NB4 (cell line): ENCODE data around the gene MBNL3.

Experiments used
- DNase-seq: peaks from one replicate; pipeline ENCODE4 v3.0.0; 2010; ENCODE audit warnings: low read depth
- H3K4me3 ChIP-seq: one replicate; pipeline ENCODE4 v1.5.1; 2011; ENCODE audit warnings: mild to moderate bottlenecking, low read depth, low read length, moderate library complexity
- MYC ChIP-seq: IDR thresholded peaks from 2 replicates; pipeline ENCODE4 v1.6.1; 2011; ENCODE audit warnings: low read depth, low read length
- POLR2A ChIP-seq: IDR thresholded peaks from 2 replicates; pipeline ENCODE4 v1.6.1; 2011; ENCODE audit warnings: mild to moderate bottlenecking; ENCODE audit not compliant: insufficient read length; ENCODE audit errors: extremely low read depth
- TF ChIP-seq, protein P1 (sequence below): IDR thresholded peaks from 2 replicates; pipeline ENCODE4 v1.6.1; 2011; ENCODE audit warnings: low read depth, low read length
- TF ChIP-seq, protein P2 (sequence below): IDR thresholded peaks from one replicate; pipeline ENCODE4 v1.5.1; 2012; ENCODE audit warnings: low read depth, low read length

Gene MBNL3

DNA sequence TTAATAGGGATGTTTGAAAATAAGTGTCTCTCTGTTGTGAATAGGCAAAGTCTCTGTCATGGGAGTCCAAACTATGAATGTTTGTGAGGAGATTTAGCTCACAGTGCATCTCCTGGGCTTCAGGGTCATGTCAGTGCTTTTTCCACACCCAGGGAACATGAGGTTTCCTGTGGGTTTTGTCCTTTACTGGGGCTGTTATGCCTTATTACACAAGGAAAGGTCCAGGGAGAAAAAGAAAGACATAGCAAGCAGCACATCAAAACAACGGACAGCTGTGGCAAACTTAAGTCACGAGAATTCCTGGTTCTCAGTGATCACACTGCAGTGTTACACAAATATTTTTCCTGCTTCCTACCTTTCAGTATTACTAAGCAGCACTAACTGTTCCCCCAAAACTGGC is 99.4 kb downstream of the MBNL3 start:
- TF ChIP-seq, protein P1, sequence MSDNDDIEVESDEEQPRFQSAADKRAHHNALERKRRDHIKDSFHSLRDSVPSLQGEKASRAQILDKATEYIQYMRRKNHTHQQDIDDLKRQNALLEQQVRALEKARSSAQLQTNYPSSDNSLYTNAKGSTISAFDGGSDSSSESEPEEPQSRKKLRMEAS = no peak
- TF ChIP-seq POLR2A (no peak), MYC (no peak)
- TF ChIP-seq, protein P2, sequence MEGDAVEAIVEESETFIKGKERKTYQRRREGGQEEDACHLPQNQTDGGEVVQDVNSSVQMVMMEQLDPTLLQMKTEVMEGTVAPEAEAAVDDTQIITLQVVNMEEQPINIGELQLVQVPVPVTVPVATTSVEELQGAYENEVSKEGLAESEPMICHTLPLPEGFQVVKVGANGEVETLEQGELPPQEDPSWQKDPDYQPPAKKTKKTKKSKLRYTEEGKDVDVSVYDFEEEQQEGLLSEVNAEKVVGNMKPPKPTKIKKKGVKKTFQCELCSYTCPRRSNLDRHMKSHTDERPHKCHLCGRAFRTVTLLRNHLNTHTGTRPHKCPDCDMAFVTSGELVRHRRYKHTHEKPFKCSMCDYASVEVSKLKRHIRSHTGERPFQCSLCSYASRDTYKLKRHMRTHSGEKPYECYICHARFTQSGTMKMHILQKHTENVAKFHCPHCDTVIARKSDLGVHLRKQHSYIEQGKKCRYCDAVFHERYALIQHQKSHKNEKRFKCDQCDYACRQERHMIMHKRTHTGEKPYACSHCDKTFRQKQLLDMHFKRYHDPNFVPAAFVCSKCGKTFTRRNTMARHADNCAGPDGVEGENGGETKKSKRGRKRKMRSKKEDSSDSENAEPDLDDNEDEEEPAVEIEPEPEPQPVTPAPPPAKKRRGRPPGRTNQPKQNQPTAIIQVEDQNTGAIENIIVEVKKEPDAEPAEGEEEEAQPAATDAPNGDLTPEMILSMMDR = no peak
- H3K4me3 ChIP-seq = no peak overlapping the region

DNA sequence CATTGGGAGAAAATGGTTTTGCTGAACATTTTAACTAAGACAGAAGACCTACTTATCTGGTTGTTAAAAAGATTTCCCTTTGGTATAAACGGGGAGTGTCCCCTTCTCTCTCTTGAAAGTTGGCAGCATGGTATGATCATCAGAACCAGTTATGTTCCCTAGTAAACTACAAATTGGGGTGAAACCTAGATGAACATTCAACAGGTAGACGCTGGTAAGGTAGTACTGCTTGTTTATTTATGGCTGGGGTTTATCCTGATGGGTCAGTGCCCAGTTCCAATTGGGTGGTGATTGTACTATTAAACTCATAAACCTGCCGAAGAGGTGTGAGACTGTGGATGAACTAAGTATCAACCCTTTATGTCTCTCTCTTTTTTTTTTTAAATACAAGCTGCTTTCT is 100.5 kb downstream of the MBNL3 start:
- DNase-seq = no peak
- no peak overlapping the region for H3K4me3 ChIP-seq
- TF ChIP-seq, protein P2 = no peak
- no peak for TF ChIP-seq POLR2A
- no peak for TF ChIP-seq MYC
- TF ChIP-seq, protein P1 = no peak

More for the DNA sequence above, 99.4 kb downstream of the MBNL3 start:
- no peak for DNase-seq

DNA sequence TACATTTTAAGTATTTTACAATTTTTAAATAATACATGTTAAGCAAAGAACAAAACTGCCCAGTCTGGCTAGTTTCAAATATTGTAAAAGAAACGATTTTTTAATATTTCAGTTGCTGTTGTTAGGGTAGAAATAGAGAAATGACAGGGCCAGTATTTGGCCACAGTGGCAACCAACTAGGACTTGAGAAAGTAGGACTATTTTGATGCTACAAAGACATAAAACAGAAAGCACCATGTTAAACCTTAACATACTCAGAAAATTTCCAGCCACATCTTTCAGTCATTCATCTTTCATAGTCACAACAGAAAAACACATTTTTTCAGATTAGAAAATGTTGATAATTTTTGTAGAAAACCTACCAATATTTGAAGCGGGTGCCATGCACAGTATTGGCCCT is 104.5 kb downstream of the MBNL3 start:
- TF ChIP-seq, protein P2 = no peak
- TF ChIP-seq POLR2A = no peak
- no peak for TF ChIP-seq MYC
- TF ChIP-seq, protein P1 = no peak
- H3K4me3 ChIP-seq = no peak overlapping the region
- no peak for DNase-seq

DNA sequence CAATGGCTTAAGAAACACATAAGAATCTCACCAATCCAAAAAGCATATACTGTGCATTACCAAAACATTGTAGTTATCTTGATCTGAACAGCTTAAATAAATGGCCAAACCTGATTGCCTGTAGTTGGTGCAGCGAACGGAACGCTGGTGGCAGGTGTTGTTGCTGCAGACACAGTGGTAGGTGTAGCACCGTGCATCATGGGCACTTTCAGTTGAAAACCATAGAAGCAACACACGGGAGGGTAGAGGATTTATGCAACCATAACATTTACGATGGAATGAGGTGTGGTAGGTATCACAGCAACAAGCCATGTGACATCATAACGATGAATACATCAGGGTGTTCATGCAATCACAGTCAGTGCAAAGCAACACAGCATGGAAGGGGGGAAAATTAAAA is 106.8 kb downstream of the MBNL3 start:
- H3K4me3 ChIP-seq = no peak overlapping the region
- TF ChIP-seq MYC = no peak
- TF ChIP-seq, protein P1 = no peak
- TF ChIP-seq, protein P2 = no peak
- TF ChIP-seq POLR2A = no peak
- no peak for DNase-seq

DNA sequence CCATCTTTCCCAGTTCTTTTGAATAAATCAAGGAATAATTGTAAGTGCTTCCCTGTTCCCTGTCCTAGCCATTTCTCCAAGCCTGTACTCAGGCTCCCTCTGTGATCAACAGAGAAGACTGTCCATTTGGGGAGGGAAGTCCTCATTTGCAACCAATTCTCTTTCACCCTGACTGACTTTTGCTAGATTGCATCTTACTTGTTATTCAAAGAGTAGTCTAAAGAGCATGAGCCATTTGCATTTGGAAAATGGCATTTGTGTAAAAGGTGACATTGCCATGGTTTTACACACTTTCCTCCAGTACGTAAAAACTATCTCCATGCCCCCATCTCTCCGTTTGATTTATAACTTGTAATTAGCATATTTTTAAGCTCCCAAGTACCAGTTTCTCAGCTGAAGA is 110.6 kb downstream of the MBNL3 start:
- H3K4me3 ChIP-seq = no peak overlapping the region
- TF ChIP-seq, protein P1 = no peak
- TF ChIP-seq POLR2A = no peak
- TF ChIP-seq, protein P2 = no peak

DNA sequence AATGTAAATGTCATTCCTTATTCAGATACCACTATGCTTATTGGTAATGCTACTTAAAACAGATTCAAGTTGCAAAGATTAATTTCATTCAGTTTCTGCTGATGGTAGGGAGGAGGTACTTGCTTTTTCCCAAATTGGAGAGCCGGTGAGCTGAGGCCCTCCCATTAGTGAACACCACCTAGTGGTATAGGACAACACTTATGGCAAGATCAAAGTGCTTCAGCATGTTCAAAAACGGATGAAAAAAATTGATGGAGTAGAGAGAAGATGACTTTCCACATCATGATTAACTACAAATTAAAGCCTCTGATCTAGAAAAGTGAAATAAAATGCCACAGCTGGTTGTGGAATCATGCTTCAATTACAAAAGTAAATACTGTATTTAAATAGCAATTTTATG is 112.9 kb downstream of the MBNL3 start:
- no peak overlapping the region for H3K4me3 ChIP-seq
- TF ChIP-seq, protein P2 = no peak
- TF ChIP-seq POLR2A = no peak
- no peak for TF ChIP-seq MYC
- TF ChIP-seq, protein P1 = no peak
- DNase-seq = no peak

More for the DNA sequence above, 110.6 kb downstream of the MBNL3 start:
- DNase-seq = no peak
